Effector memory CD4-positive, alpha-beta T cell (primary cell): ENCODE data around the gene MMP11.

Source experiments
- DNase-seq, 3 donors: peaks; one replicate each; pipeline ENCODE4 v3.0.0-alpha.2; 2020
- H3K27ac ChIP-seq: 2 replicates; pipeline ENCODE4 v1.7.0; 2013; ENCODE audit warnings: mild to moderate bottlenecking, low read length, moderate library complexity; ENCODE audit not compliant: insufficient read depth, poor library complexity, severe bottlenecking
- H3K27me3 ChIP-seq: replicated peaks from 2 replicates; pipeline ENCODE4 v1.7.0; 2013; ENCODE audit warnings: mild to moderate bottlenecking, low read length; ENCODE audit not compliant: insufficient read depth, control insufficient read depth, poor library complexity, severe bottlenecking
- H3K36me3 ChIP-seq: 2 replicates; pipeline ENCODE4 v1.7.0; 2013; ENCODE audit warnings: mild to moderate bottlenecking, low read length, moderate library complexity; ENCODE audit not compliant: control insufficient read depth, insufficient read depth
- H3K4me1 ChIP-seq: 2 replicates; pipeline ENCODE4 v1.7.0; 2013; ENCODE audit warnings: low read length, mild to moderate bottlenecking; ENCODE audit not compliant: control insufficient read depth, insufficient read depth, poor library complexity, severe bottlenecking
- H3K4me3 ChIP-seq: 2 replicates; pipeline ENCODE4 v1.7.0; 2013; ENCODE audit warnings: low read length, low read depth, mild to moderate bottlenecking; ENCODE audit not compliant: insufficient read depth, poor library complexity, severe bottlenecking
- H3K9me3 ChIP-seq: 2 replicates; pipeline ENCODE4 v1.7.0; 2013; ENCODE audit warnings: mild to moderate bottlenecking, low read length, moderate library complexity; ENCODE audit not compliant: control insufficient read depth

Gene MMP11

DNA sequence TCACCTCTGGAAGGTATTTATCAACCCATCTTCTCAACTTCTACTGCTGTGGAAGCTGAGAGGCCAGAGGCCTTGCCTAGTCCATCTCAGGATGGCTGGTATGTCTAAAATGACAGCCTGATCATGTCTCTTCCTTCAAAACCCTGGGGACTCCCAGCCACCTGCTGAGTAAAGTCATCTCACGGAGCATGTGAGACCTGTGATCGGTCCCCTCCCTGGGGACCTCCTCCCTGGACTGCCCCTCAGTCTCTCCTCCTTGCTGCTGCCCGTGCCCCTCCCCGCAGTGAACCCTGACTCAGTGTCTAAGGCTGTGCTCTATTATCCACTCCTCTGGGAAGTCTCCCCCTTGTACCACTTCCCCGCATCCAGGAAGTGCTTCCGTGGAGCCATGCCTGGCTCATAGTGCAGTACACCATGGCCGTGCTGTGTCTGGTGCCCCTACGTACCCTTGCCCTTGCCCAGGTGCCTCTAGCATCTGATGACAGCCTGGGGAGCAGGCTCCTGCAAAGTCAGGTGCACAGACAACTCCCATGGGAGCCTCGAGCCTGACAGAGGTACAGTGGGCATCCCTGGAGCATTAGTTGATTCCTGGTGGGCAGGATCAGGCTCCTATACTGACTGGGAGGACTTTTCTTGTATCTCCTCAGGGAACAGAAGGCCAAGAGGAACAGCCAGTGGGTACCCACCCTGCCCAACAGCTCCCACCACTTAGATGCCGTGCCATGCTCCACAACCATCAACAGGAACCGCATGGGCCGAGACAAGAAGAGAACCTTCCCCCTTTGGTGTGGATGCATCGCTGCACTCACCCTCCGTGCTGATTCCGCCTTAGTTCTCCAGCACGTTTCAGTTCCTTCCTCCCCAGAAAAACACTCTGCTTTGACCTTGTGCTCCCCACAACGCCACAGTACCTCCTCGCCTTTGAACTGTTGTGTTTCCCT lies 27.9 kb downstream of the MMP11 start:
- H3K36me3 ChIP-seq = peaks cover 66% of the 10 kb centered on the region
- DNase-seq = no peak
- H3K4me1 ChIP-seq = no peaks in the 10 kb centered on the region
- no peaks in the 10 kb centered on the region for H3K27me3 ChIP-seq
- no peak overlapping the region for H3K27ac ChIP-seq
- H3K9me3 ChIP-seq = no peaks in the 10 kb centered on the region
- no peak overlapping the region for H3K4me3 ChIP-seq

GRCh38 chr22:23801238-23801821 lies 28.7 kb downstream of the MMP11 start:
- Histone ChIP-seq H3K4me3 (no peak overlapping the region), H3K4me1 (no peaks in the 10 kb centered on the region), H3K27ac (no peak overlapping the region), H3K27me3 (no peaks in the 10 kb centered on the region), H3K9me3 (no peaks in the 10 kb centered on the region), H3K36me3 (peaks cover 67% of the 10 kb centered on the region)
- DNase-seq = no peak

- Histone ChIP-seq H3K4me1 (no peaks in the 10 kb centered on the region), H3K9me3 (no peaks in the 10 kb centered on the region), H3K4me3 (no peak overlapping the region), H3K36me3 (peaks cover 73% of the 10 kb centered on the region), H3K27ac (no peak overlapping the region), H3K27me3 (no peaks in the 10 kb centered on the region)
- no peak for DNase-seq
These were observed 29.3 kb downstream of the MMP11 start for GRCh38 chr22:23801886-23802377.

DNA sequence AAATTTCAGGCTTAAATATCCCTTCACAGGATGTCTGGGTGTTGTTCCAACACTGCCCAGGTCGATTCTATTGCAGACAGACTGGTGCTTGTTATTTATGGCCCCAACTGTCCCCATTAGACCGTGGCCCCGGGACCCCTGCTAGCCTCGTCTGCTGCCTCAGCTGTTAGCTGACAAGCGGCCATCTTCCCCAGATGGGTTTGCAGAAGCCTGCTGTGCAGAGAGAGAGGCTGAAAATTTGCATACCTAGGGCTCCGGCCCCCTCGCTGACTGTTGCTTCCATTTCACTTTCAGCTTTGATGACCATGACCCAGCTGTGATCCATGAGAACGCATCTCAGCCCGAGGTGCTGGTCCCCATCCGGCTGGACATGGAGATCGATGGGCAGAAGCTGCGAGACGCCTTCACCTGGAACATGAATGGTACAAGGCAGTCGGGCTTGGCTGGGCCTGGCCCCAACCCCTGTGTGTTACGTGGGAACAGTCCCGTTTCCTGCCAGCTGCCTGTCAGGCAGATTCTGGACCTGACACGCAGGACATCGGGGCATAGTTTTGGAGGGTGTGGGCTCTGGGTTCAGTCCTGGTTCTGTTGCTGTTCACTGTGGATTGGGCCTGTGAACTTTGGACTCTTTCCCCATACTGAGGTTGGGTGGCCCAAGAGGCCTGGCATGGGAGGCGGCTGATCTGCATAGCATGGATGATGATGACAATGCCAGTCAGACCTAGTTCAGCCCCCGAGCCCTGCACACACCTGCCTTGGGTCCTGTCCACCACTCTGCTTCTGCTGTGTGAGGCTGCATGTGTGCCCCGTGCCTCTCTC lies 30.6 kb downstream of the MMP11 start:
- Histone ChIP-seq H3K27ac (no peak overlapping the region), H3K9me3 (no peaks in the 10 kb centered on the region), H3K27me3 (no peaks in the 10 kb centered on the region), H3K4me3 (no peak overlapping the region), H3K4me1 (no peaks in the 10 kb centered on the region), H3K36me3 (peaks cover 72% of the 10 kb centered on the region)
- no peak for DNase-seq

GRCh38 chr22:23804781-23805291 lies 32.2 kb downstream of the MMP11 start:
- H3K9me3 ChIP-seq = no peaks in the 10 kb centered on the region
- no peaks in the 10 kb centered on the region for H3K4me1 ChIP-seq
- no peak for DNase-seq
- H3K36me3 ChIP-seq = peaks cover 69% of the 10 kb centered on the region
- H3K4me3 ChIP-seq = no peak overlapping the region
- H3K27me3 ChIP-seq = no peaks in the 10 kb centered on the region
- no peak overlapping the region for H3K27ac ChIP-seq

DNA sequence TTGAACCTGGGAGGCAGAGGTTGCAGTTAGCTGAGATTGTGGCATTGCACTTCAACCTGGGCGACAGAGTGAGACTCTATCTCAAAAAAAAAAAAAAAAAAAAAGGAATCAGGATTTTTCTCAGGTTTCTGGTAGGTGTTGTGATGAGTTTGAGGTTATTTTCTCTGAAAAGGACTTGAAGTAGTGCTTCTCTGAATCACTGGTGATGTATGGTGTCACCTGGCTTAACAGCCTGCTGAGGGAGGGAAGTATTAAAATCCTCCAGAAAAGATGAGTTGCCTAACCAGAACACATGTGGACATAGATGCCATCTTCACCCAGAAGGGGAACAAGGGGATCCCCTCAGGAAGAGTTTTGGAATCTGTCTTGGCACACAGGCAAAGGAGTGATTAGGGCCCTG lies 34.2 kb downstream of the MMP11 start:
- Histone ChIP-seq H3K4me1 (no peaks in the 10 kb centered on the region), H3K36me3 (peaks cover 51% of the 10 kb centered on the region), H3K9me3 (no peaks in the 10 kb centered on the region)

GRCh38 chr22:23812378-23812777 lies 39.7 kb downstream of the MMP11 start:
- Histone ChIP-seq H3K4me3 (no peak overlapping the region), H3K36me3 (peaks cover 17% of the 10 kb centered on the region), H3K27me3 (no peaks in the 10 kb centered on the region), H3K9me3 (no peaks in the 10 kb centered on the region), H3K27ac (no peak overlapping the region), H3K4me1 (no peaks in the 10 kb centered on the region)
- no peak for DNase-seq

More for the DNA sequence above, 34.2 kb downstream of the MMP11 start:
- Histone ChIP-seq H3K27me3 (no peaks in the 10 kb centered on the region), H3K4me3 (no peak overlapping the region), H3K27ac (no peak overlapping the region)
- DNase-seq = no peak

- Histone ChIP-seq H3K4me1 (no peaks in the 10 kb centered on the region), H3K4me3 (no peak overlapping the region), H3K36me3 (peaks cover 33% of the 10 kb centered on the region), H3K27me3 (no peaks in the 10 kb centered on the region), H3K9me3 (no peaks in the 10 kb centered on the region), H3K27ac (no peak overlapping the region)
- no peak for DNase-seq
These were observed 43.0 kb downstream of the MMP11 start for GRCh38 chr22:23815541-23816155.

DNA sequence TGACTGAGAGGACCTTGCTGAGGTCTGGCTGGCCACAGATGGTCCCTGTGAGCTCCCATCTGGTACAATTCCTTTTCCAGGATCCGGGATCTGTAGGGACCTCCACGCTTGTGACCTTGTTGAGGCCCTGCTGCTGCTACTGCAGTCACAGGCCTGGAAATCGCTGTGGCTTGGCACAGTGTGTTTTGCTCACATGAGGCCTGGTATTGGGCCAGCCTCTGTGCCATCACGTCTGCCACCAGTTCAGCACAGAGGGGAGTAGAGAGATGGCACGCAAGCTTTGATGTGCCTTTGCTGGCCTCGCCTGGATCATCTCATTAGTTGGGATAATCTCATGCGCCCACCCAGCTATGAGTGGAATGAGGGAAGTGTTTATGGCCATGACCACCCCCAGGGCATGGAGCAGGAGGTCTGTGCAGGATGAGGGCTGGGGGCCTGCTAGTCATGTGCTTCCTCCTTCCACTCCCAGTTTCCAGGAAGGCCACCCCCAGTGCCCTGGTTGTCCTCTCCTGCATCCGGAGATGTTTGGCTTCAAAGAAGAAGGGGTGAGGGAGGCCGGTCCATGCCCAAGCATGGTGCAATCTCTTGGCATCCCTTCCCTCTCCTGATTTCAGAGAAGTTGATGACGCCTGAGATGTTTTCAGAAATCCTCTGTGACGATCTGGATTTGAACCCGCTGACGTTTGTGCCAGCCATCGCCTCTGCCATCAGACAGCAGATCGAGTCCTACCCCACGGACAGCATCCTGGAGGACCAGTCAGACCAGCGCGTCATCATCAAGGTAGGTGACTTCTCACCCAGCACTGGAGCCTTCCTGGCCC lies 43.7 kb downstream of the MMP11 start:
- Histone ChIP-seq H3K4me3 (no peak overlapping the region), H3K4me1 (no peaks in the 10 kb centered on the region), H3K27me3 (no peaks in the 10 kb centered on the region), H3K9me3 (no peaks in the 10 kb centered on the region), H3K36me3 (peaks cover 38% of the 10 kb centered on the region), H3K27ac (no peak overlapping the region)
- DNase-seq = no peak
